UCSD-AML1 (cell line): ENCODE measurements around the gene B4GAT1.
"Not testable (repeated sequence)": the region's sequence is repeated elsewhere in the genome, so short reads cannot be mapped to it uniquely, and the experiment has no call there.

Experiments used
- DNase-seq: peaks from one replicate; lab custom pipeline; 2025; ENCODE audit not compliant: unreplicated experiment; lab: John Stamatoyannopoulos, UW

B4GAT1 gene

DNA sequence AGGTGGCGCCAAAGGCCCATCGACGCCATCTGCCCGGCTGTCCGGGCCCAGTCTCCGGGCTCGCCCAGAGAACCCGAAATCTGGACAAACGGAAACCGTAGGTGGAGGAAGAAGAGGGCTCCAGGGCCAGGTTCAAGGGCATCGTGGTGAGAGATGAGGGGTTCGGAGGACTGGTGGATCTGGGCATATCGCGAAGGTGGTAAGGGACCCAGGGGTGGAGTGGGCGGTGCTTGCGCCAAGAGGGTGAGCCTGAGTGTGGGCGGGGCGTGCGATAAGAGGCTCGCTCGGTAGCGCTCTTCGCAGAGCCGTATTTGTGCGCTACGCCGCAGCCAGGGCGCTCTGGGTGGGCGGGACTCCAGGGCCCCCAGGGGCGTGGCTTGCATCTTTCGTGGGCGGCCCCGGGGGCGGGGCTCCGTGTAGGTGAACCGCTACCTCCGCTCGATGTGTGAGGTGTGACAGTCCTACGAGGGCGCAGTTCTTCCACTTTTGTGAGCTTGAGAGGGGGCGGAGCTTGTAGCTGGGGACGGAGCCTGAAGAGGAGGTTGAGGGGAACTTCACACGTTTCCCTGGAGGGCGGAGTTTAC, 35.4 kb downstream of the B4GAT1 start:
- peak; percentile 95 for DNase-seq

DNA sequence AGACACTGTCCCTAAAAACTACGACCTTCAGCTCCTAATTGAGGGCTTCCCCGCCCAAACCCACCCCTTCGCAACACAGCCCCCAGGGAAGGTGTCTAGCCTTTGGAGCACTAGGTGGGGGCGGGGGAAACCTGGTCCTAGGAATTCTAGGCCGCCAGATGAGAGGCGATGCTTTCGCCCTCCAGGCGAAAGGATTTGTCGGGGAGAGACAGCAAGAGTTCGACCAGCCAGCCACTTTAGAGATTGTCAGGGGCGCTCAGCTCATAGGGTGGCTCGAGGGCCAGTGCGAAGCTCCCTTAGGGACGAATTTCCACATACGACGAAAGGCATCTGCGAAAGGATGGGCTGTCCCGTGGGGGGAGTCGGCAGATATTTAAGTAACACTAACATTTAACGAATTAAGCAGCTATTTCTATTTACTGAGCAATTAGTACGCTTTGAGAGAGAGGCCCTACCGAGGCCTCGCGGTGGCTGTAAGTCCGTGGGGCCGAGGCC, 35.9 kb downstream of the B4GAT1 start:
- DNase-seq, result no peak

- not testable (repeated sequence) for DNase-seq
Observed at GRCh38 chr11:66310803-66311440, 36.5 kb downstream of the B4GAT1 start.

GRCh38 chr11:66310324-66310723, 37.1 kb downstream of the B4GAT1 start:
- no peak for DNase-seq

- DNase-seq, result no peak
Observed at GRCh38 chr11:66309475-66309874, 38.0 kb downstream of the B4GAT1 start.

DNA sequence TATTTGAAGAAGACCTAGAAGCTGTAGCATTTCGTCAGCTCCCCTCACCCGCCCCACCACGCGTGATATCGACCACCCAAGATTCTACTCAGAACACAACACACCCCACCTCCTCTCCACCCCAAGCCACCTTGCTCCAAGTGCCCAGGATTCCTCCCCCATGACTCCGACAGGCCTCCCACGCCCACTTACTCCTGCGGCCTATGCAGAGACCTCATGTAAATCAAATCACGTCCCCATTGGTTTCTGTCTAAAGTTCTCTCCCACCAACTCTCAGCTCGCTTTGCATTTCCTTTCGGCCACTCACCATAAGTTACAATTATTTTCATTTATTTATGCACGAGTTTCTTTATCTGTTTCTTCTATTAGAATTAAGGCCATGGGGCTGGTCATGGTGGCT, 44.8 kb downstream of the B4GAT1 start:
- no peak for DNase-seq

DNA sequence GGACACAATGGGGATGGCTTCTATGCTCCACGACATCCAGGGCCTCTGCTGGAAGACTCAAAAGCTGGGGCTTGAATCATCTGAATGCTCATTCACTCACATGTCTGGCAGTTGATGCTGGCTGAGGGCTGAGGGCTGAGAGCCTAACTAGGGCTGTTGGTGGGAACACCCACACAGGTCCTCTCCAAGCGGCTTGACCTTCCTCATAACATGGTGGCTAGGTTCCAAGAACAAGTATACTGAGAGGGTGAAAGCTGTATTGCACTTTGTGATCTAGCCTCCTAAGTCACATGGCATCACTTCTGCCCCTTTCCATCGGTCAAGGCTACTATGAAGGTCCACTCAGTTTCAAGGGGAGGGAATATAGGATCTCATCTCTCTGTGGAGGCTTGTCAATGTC, 48.2 kb downstream of the B4GAT1 start:
- DNase-seq, result no peak

DNA sequence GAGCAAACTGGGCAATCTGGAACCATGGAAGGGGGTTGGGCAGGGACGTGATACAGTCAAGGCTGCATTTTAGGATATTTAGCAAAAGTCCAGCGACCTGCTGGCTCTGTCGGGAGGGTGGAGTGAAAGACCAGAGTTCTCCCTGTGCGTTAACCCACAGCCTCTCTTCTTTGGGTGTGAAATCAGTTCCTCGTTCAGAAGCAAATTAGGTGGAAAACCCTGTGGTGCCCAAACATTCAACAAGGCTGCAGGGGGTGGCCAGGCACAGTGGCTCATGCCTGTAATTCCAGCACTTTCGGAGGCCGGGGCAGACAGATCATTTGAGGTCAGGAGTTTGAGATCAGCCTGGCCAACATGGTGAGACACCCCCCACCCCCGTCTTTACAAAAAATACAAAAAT, 49.8 kb downstream of the B4GAT1 start:
- no peak for DNase-seq
